ENCODE results near the gene MYL3.

MYL3 gene

GRCh38 chr3:46844397-46844796, 18.8 kb downstream of the MYL3 start:
- no peak for DNase-seq (ENCODE audit: low read depth)
- TF ChIP-seq CTCF (IDR thresholded peaks at IDR 0.05; ENCODE audit: control insufficient read depth, insufficient read depth, low read depth, low read length, missing control alignments): no peak
- no peak overlapping the region for H3K4me3 ChIP-seq (ENCODE audit: control insufficient read depth, low read depth, low read length)

- H3K4me3 ChIP-seq (ENCODE audit: control insufficient read depth, low read depth, low read length): no peak overlapping the region
- no peak for TF ChIP-seq CTCF (IDR thresholded peaks at IDR 0.05; ENCODE audit: control insufficient read depth, insufficient read depth, low read depth, low read length, missing control alignments)
- DNase-seq (ENCODE audit: low read depth): no peak
Observed at GRCh38 chr3:46843508-46843907, 19.7 kb downstream of the MYL3 start.

- H3K4me3 ChIP-seq (ENCODE audit: control insufficient read depth, low read depth, low read length): no peak overlapping the region
- TF ChIP-seq CTCF (IDR thresholded peaks at IDR 0.05; ENCODE audit: control insufficient read depth, insufficient read depth, low read depth, low read length, missing control alignments): no peak
- DNase-seq (ENCODE audit: low read depth): no peak
Observed at GRCh38 chr3:46840491-46840890, 22.8 kb downstream of the MYL3 start.

GRCh38 chr3:46838301-46838700, 24.9 kb downstream of the MYL3 start:
- no peak for TF ChIP-seq CTCF (IDR thresholded peaks at IDR 0.05; ENCODE audit: control insufficient read depth, insufficient read depth, low read depth, low read length, missing control alignments)
- DNase-seq (ENCODE audit: low read depth): no peak
- H3K4me3 ChIP-seq (ENCODE audit: control insufficient read depth, low read depth, low read length): no peak overlapping the region

GRCh38 chr3:46835491-46835890, 27.8 kb downstream of the MYL3 start:
- H3K4me3 ChIP-seq (ENCODE audit: control insufficient read depth, low read depth, low read length): no peak overlapping the region
- no peak for DNase-seq (ENCODE audit: low read depth)
- TF ChIP-seq CTCF (IDR thresholded peaks at IDR 0.05; ENCODE audit: control insufficient read depth, insufficient read depth, low read depth, low read length, missing control alignments): no peak

GRCh38 chr3:46835054-46835453, 28.2 kb downstream of the MYL3 start:
- DNase-seq (ENCODE audit: low read depth): no peak
- no peak overlapping the region for H3K4me3 ChIP-seq (ENCODE audit: control insufficient read depth, low read depth, low read length)
- TF ChIP-seq CTCF (IDR thresholded peaks at IDR 0.05; ENCODE audit: control insufficient read depth, insufficient read depth, low read depth, low read length, missing control alignments): no peak
